DND-41 (cell line): Measurements from ENCODE around the gene CHRM4.

Source experiments
- ATAC-seq: fragments of 200-7000 bp; cut with Tn5 transposase; 3 replicates; pipeline ENCODE4 v1.9.1; 2021; ENCODE audit warnings: low read depth; ENCODE audit not compliant: insufficient read depth
- DNase-seq: peaks from one replicate; pipeline ENCODE4 v3.0.0-alpha.2; 2020
- H2AFZ ChIP-seq: 2 replicates; pipeline ENCODE4 v1.6.0; 2012; ENCODE audit warnings: low read depth, low read length
- H3K27ac ChIP-seq: 2 replicates; pipeline ENCODE4 v1.5.1; 2012; ENCODE audit warnings: low read length, inconsistent platforms
- H3K27me3 ChIP-seq: fragments of 200-600 bp; sonication (generic); 2 replicates; pipeline ENCODE4 v1.6.0; 2012; ENCODE audit warnings: low read length, mild to moderate bottlenecking, inconsistent platforms; ENCODE audit not compliant: insufficient read depth, poor library complexity
- H3K36me3 ChIP-seq: 2 replicates; pipeline ENCODE4 v1.5.1; 2012; ENCODE audit warnings: low read length, inconsistent platforms; ENCODE audit not compliant: insufficient read depth
- H3K4me1 ChIP-seq: 2 replicates; pipeline ENCODE4 v1.5.1; 2012; ENCODE audit warnings: mild to moderate bottlenecking, low read length; ENCODE audit not compliant: insufficient read depth
- H3K4me2 ChIP-seq: 2 replicates; pipeline ENCODE4 v1.6.0; 2012; ENCODE audit warnings: mild to moderate bottlenecking, moderate library complexity, low read length, inconsistent platforms; ENCODE audit not compliant: insufficient read depth
- H3K4me3 ChIP-seq, 2 experiments: fragments of 200-600 bp in 1 of 2; shearing (Covaris generic) in 1 of 2; 2 replicates each; pipeline ENCODE4 v1.5.1; 2012 to 2016; ENCODE audit warnings: inconsistent platforms in 2 of 2, low read length in 2 of 2, mild to moderate bottlenecking in 2 of 2, low read depth in 1 of 2, moderate library complexity in 1 of 2
- H3K79me2 ChIP-seq: 2 replicates; pipeline ENCODE4 v1.6.0; 2012; ENCODE audit warnings: low read length, inconsistent platforms; ENCODE audit not compliant: insufficient read depth
- H3K9ac ChIP-seq: 2 replicates; pipeline ENCODE4 v1.6.0; 2012; ENCODE audit warnings: low read depth, mild to moderate bottlenecking, inconsistent platforms, low read length, moderate library complexity
- H3K9me3 ChIP-seq: 2 replicates; pipeline ENCODE4 v1.5.1; 2012; ENCODE audit warnings: low read length, moderate library complexity, mild to moderate bottlenecking, inconsistent platforms; ENCODE audit not compliant: insufficient read depth, severe bottlenecking
- H4K20me1 ChIP-seq: 2 replicates; pipeline ENCODE4 v1.6.0; 2012; ENCODE audit warnings: low read length; ENCODE audit not compliant: insufficient read depth
- CTCF ChIP-seq: IDR thresholded peaks from 2 replicates; pipeline ENCODE4 v1.5.1; 2012; ENCODE audit warnings: borderline replicate concordance, low read length, moderate library complexity, mild to moderate bottlenecking; ENCODE audit not compliant: poor library complexity, severe bottlenecking; ENCODE audit errors: extremely low read depth
- EZH2 ChIP-seq: IDR thresholded peaks from 3 replicates; pipeline ENCODE4 v1.6.1; 2012; ENCODE audit warnings: borderline replicate concordance, low read depth, mild to moderate bottlenecking, moderate library complexity, low read length, inconsistent platforms; ENCODE audit not compliant: severe bottlenecking

Gene CHRM4

GRCh38 chr11:46427364-46427763 is 35.8 kb upstream of the CHRM4 start:
- DNase-seq = no peak
- H3K27ac ChIP-seq = no peak overlapping the region
- peaks cover 64% of the 10 kb centered on the region for H3K36me3 ChIP-seq
- ATAC-seq = no peak
- H3K4me1 ChIP-seq = no peaks in the 10 kb centered on the region
- H2AFZ ChIP-seq = no peak overlapping the region
- TF ChIP-seq EZH2 (no peak), CTCF (no peak)
- H3K9ac ChIP-seq = no peak overlapping the region
- no peaks in the 10 kb centered on the region for H3K9me3 ChIP-seq
- H4K20me1 ChIP-seq = peaks cover 3% of the 10 kb centered on the region
- no peaks in the 10 kb centered on the region for H3K27me3 ChIP-seq
- no peaks in the 10 kb centered on the region for H3K79me2 ChIP-seq
- no peak overlapping the region for H3K4me2 ChIP-seq
- H3K4me3 ChIP-seq = no peak overlapping the region

GRCh38 chr11:46426233-46426991 is 34.8 kb upstream of the CHRM4 start:
- no peaks in the 10 kb centered on the region for H3K4me1 ChIP-seq
- DNase-seq (no peak), ATAC-seq (no peak)
- no peaks in the 10 kb centered on the region for H3K27me3 ChIP-seq
- TF ChIP-seq EZH2 (no peak), CTCF (no peak)
- peaks cover 3% of the 10 kb centered on the region for H4K20me1 ChIP-seq
- H3K79me2 ChIP-seq = no peaks in the 10 kb centered on the region
- H3K9me3 ChIP-seq = no peaks in the 10 kb centered on the region
- no peak overlapping the region for H3K9ac ChIP-seq
- H3K27ac ChIP-seq = no peak overlapping the region
- peaks cover 64% of the 10 kb centered on the region for H3K36me3 ChIP-seq
- H3K4me3 ChIP-seq = no peak overlapping the region
- no peak overlapping the region for H2AFZ ChIP-seq
- no peak overlapping the region for H3K4me2 ChIP-seq

- no peak overlapping the region for H3K27ac ChIP-seq
Measured at GRCh38 chr11:46422588-46422987, 31.0 kb upstream of the CHRM4 start.

More at GRCh38 chr11:46422588-46422987, 31.0 kb upstream of the CHRM4 start:
- no peak overlapping the region for H3K4me3 ChIP-seq
- no peaks in the 10 kb centered on the region for H3K79me2 ChIP-seq
- no peaks in the 10 kb centered on the region for H3K27me3 ChIP-seq
- H3K9me3 ChIP-seq = no peaks in the 10 kb centered on the region
- H3K36me3 ChIP-seq = peaks cover 65% of the 10 kb centered on the region
- DNase-seq (no peak), ATAC-seq (no peak)
- H4K20me1 ChIP-seq = no peaks in the 10 kb centered on the region
- no peak overlapping the region for H3K9ac ChIP-seq
- no peak overlapping the region for H2AFZ ChIP-seq
- H3K4me2 ChIP-seq = no peak overlapping the region
- TF ChIP-seq CTCF = no peak
- no peak for TF ChIP-seq EZH2
- H3K4me1 ChIP-seq = no peaks in the 10 kb centered on the region
